ENCODE data around the gene EHD4.

GRCh38 chr15:41892621-41893421 lies 79.5 kb downstream of the EHD4 start:
- TF ChIP-seq POLR2A (IDR thresholded peaks at IDR 0.05; ENCODE audit: low read length) (no peak), GATA1 (IDR thresholded peaks at IDR 0.05; ENCODE audit: low read depth, low read length) (no peak)

Measured in erythroblast (primary cell).